Measurements from ENCODE around the gene MMRN2. TPM values are rescaled to one million over a fixed set of nuclear protein-coding genes. Genes with fewer than 3 reads are reported as not detected.
"Not testable (repeated sequence)": the region's sequence is repeated elsewhere in the genome, so short reads cannot be mapped to it uniquely, and the experiment has no call there.

The MMRN2 gene
- polyA plus RNA-seq, 2 of the 4 experiments (the other 2 are of a cell fraction) = 0.35 to 1.1 TPM

DNA sequence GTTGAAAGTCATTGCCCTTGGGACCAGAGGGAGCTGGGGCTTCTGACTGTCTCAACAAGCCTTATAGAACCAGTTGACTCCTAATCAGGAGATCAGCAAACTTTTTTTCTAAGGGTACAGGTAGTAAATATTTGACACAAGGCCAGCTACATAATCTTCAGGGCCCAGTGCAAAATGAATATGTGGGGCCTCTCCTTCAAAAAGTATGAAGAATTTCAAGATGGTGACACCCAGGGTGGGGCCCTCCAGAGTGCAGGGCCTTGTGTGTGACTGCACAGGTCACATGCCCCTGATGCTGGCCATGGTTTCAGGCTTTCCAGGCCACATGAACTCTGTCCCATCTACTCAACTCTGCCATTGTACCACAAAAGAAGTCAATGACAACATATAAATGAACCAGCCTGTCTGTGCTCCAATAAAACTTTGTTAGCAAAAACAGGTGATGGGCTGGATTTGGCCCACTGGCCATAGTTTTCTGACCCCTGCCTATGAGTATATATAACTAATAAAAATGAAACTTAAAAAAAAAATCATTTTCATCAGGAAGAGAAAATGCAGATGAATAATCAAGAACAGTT lies 6.1 kb downstream of the MMRN2 start:
- ATAC-seq (no peak), FAIRE-seq (no peak), DNase-seq (ENCODE audit: low read depth in 1 of 2, low spot score in 1 of 2) (no peak)
- Histone ChIP-seq H3K4me1 (peaks cover 17% of the 10 kb centered on the region), H3K4me2 (no peak overlapping the region), H3K4me3 (no peak overlapping the region), H3K27ac (no peak overlapping the region), H3K9me3 (no peaks in the 10 kb centered on the region)
- ChIA-PET CTCF (interaction anchor here (1.2 to 2.6 kb wide), 4 partner anchors 8 to 15 kb away, joined by 3 to 15 read pairs (median 3); no protein-coding TSS in a partner anchor), POLR2A (no interaction called here)
- TF ChIP-seq, protein P1, sequence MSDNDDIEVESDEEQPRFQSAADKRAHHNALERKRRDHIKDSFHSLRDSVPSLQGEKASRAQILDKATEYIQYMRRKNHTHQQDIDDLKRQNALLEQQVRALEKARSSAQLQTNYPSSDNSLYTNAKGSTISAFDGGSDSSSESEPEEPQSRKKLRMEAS (IDR thresholded peaks at IDR 0.05) = no peak

DNA sequence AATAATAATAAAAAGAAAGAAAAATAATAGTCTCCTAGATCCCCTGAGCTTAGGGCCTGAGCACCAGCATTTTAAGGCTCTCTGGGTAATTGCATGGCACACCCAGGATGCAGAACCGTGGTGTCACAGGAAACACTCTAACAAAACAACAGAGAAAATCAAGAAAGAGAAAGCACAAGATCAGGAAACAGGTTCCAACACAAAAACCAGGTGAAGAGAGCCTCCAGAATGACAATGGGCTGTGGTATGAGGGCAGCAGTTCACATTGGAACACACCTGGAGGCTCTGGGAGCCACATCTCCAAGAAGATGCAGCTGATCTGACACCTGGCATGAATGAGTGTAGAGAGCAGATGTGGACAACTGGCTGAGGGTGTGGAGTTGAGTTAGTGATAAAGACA lies 7.1 kb downstream of the MMRN2 start:
- 21% methylated on average over 1 of the region's 1 CpG for WGBS (ENCODE audit: missing lambda C conversion rate)
- no peak for FAIRE-seq
- no peak overlapping the region for H3K27ac ChIP-seq
- POLR2A ChIA-PET = no interaction called here
- TF ChIP-seq RARB (CRISPR knock-in tag; IDR thresholded peaks at IDR 0.05) = no peak
- TF ChIP-seq, protein P2, sequence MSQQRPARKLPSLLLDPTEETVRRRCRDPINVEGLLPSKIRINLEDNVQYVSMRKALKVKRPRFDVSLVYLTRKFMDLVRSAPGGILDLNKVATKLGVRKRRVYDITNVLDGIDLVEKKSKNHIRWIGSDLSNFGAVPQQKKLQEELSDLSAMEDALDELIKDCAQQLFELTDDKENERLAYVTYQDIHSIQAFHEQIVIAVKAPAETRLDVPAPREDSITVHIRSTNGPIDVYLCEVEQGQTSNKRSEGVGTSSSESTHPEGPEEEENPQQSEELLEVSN (IDR thresholded peaks at IDR 0.05; ENCODE audit: borderline replicate concordance, low read depth) = no peak
- no peak for TF ChIP-seq CBX2 (IDR thresholded peaks at IDR 0.05; ENCODE audit: borderline replicate concordance, low read depth)
- no peak for TF ChIP-seq NR3C1 (IDR thresholded peaks at IDR 0.05)
- TF ChIP-seq HOXB5 (CRISPR knock-in tag; IDR thresholded peaks at IDR 0.05) = no peak
- TF ChIP-seq RNF2 (IDR thresholded peaks at IDR 0.05; ENCODE audit: borderline replicate concordance, low read depth) = no peak
- TF ChIP-seq, protein P3, sequence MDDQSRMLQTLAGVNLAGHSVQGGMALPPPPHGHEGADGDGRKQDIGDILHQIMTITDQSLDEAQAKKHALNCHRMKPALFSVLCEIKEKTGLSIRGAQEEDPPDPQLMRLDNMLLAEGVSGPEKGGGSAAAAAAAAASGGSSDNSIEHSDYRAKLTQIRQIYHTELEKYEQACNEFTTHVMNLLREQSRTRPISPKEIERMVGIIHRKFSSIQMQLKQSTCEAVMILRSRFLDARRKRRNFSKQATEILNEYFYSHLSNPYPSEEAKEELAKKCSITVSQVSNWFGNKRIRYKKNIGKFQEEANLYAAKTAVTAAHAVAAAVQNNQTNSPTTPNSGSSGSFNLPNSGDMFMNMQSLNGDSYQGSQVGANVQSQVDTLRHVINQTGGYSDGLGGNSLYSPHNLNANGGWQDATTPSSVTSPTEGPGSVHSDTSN (IDR thresholded peaks at IDR 0.05) = no peak
- no peak for TF ChIP-seq FOXS1 (CRISPR knock-in tag; IDR thresholded peaks at IDR 0.05)
- no peak for TF ChIP-seq NFE2L2 (conservative IDR thresholded peaks at IDR 0.05; ENCODE audit: low read length)
- TF ChIP-seq KDM5A (IDR thresholded peaks at IDR 0.05) = no peak
- TF ChIP-seq FOSL2 (IDR thresholded peaks at IDR 0.05) = no peak
- no peak for TF ChIP-seq FOSL2 (CRISPR knock-in tag; IDR thresholded peaks at IDR 0.05)
- no peak for TF ChIP-seq BHLHE40 (IDR thresholded peaks at IDR 0.05; ENCODE audit: low read depth, low read length)
- TF ChIP-seq CEBPB (IDR thresholded peaks at IDR 0.05) = no peak
- no peak for TF ChIP-seq CBX8 (IDR thresholded peaks at IDR 0.05)
- no peak for TF ChIP-seq MYC (IDR thresholded peaks at IDR 0.05; ENCODE audit: borderline replicate concordance, low read length)
- TF ChIP-seq, protein P4, sequence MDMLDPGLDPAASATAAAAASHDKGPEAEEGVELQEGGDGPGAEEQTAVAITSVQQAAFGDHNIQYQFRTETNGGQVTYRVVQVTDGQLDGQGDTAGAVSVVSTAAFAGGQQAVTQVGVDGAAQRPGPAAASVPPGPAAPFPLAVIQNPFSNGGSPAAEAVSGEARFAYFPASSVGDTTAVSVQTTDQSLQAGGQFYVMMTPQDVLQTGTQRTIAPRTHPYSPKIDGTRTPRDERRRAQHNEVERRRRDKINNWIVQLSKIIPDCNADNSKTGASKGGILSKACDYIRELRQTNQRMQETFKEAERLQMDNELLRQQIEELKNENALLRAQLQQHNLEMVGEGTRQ (IDR thresholded peaks at IDR 0.05) = no peak
- TF ChIP-seq GATA3 (IDR thresholded peaks at IDR 0.05; ENCODE audit: borderline replicate concordance) = no peak
- no peak overlapping the region for H3K4me3 ChIP-seq
- no peaks in the 10 kb centered on the region for H3K9me3 ChIP-seq
- H3K4me2 ChIP-seq = no peak overlapping the region
- peaks cover 18% of the 10 kb centered on the region for H3K4me1 ChIP-seq
- CTCF ChIA-PET = interaction anchor here (0.7 to 2.6 kb wide), 5 partner anchors 9 to 35 kb away, joined by 3 to 15 read pairs (median 3); no protein-coding TSS in a partner anchor
- no peak for DNase-seq (ENCODE audit: low read depth in 1 of 2, low spot score in 1 of 2)
- no peak for ATAC-seq

DNA sequence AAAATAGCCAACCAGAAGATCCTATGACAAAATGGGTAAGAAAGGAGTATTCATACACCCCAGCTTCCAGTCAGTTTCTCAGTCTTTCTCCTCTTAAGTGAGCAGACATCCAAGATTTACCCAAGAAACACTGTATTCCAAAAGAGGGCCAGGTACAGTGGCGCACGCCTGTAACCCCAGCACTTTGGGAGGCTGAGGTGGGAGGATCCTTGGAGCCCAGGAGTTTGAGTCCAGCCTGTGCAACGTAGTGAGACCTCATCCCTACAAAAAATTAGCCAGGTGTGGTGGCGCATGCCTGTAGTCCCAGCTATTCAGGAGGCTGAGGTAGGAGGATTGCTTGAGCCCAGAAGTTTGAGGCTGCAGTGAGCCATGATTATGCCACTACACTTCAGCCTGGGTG lies 9.6 kb downstream of the MMRN2 start:
- CTCF ChIA-PET = interaction anchor here (0.7 to 4.3 kb wide), 5 partner anchors 8 to 29 kb away, joined by 3 to 38 read pairs (median 3); partner anchors contain the start of genes ADIRF and MMRN2
- not testable (repeated sequence) for ATAC-seq

More for the DNA sequence above, 9.6 kb downstream of the MMRN2 start:
- H3K9me3 ChIP-seq; H3K4me3 ChIP-seq; POLR2A ChIA-PET; DNase-seq (ENCODE audit: low read depth in 1 of 2, low spot score in 1 of 2); H3K27ac ChIP-seq; FAIRE-seq; H3K4me2 ChIP-seq; H3K4me1 ChIP-seq: not testable (repeated sequence)
- WGBS (ENCODE audit: missing lambda C conversion rate) = 92% methylated on average over 4 of the region's 4 CpGs
